Fibroblast of the aortic adventitia (primary cell): Measurements from ENCODE around the gene SORL1. TPM values are rescaled to one million over a fixed set of nuclear protein-coding genes. Genes with fewer than 3 reads are reported as not detected.

Source experiments
- DNase-seq: peaks from one replicate; pipeline ENCODE4 v3.0.0-alpha.2; 2010; ENCODE audit warnings: low read depth
- H3K4me3 ChIP-seq: 2 replicates; pipeline ENCODE4 v1.5.1; 2011; ENCODE audit warnings: low read depth, mild to moderate bottlenecking, control low read depth, low read length, moderate library complexity
- total RNA-seq: library from RNA; depleted of rRNA; stranded (reverse); fragments of >200 nt; gene quantifications from 2 replicates; pipeline ENCODE4 v1.2.3, GENCODE V29; 2012; ENCODE audit warnings: low replicate concordance
- TF ChIP-seq, protein P1 (sequence below): IDR thresholded peaks from 2 replicates; pipeline ENCODE4 v1.5.1; 2011; ENCODE audit warnings: mild to moderate bottlenecking, low read length, control low read depth, inconsistent platforms; ENCODE audit not compliant: insufficient read depth

The SORL1 gene
- total RNA-seq, 1 donor = 1.2 TPM

DNA sequence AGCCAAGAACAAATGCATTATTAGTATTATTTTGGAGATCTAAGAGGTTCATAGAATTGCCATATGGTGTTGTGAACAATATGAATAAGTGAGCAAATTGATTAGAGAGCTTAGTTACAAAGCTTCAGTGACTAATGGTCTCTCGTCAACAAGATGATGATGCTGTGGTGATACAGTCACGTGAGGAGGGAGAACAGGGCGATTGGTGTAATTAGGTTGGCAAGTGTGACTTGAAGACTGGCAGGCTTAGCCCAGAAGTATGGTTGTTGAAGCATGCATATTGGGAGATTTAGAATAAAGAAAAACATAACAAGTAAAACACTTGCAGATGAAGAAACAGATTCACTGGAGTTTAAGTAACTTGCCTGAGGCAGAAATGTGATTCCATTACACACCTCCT, 101.3 kb downstream of the SORL1 start:
- H3K4me3 ChIP-seq = no peak overlapping the region
- DNase-seq = no peak
- TF ChIP-seq, protein P1, sequence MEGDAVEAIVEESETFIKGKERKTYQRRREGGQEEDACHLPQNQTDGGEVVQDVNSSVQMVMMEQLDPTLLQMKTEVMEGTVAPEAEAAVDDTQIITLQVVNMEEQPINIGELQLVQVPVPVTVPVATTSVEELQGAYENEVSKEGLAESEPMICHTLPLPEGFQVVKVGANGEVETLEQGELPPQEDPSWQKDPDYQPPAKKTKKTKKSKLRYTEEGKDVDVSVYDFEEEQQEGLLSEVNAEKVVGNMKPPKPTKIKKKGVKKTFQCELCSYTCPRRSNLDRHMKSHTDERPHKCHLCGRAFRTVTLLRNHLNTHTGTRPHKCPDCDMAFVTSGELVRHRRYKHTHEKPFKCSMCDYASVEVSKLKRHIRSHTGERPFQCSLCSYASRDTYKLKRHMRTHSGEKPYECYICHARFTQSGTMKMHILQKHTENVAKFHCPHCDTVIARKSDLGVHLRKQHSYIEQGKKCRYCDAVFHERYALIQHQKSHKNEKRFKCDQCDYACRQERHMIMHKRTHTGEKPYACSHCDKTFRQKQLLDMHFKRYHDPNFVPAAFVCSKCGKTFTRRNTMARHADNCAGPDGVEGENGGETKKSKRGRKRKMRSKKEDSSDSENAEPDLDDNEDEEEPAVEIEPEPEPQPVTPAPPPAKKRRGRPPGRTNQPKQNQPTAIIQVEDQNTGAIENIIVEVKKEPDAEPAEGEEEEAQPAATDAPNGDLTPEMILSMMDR = no peak

DNA sequence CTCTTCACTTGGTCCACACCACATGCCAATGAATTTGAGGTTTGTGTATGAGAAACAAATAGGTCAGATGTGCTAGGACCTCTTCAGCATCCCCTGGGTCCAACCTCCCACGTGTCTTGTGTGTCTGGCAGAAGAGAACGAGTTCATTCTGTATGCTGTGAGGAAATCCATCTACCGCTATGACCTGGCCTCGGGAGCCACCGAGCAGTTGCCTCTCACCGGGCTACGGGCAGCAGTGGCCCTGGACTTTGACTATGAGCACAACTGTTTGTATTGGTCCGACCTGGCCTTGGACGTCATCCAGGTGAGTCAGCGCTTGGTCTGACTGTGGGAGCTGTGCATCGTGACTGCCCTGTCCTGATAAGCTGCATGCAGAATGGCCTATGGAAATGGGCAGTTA, 101.7 kb downstream of the SORL1 start:
- no peak overlapping the region for H3K4me3 ChIP-seq
- TF ChIP-seq, protein P1 = no peak
- DNase-seq = peak; percentile 51

DNA sequence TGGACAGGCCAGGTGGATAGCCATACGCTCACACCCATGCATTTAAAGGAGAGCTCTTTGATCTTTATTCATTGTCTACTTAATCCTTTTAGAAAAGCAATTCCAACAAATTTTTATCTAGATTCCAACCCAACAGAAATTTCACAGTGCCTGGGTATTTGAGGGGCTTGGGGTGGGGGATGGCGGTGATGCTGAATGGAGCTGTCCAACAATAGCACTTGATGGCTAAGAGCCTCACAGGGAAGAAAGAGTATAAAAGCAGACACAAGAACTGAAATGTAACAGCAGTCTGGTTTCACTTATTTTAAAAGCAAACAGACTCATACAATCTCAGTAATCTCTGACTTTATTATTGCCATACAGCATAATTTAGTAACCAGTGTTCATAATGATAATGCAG, 102.4 kb downstream of the SORL1 start:
- no peak overlapping the region for H3K4me3 ChIP-seq
- DNase-seq = no peak
- TF ChIP-seq, protein P1 = no peak

DNA sequence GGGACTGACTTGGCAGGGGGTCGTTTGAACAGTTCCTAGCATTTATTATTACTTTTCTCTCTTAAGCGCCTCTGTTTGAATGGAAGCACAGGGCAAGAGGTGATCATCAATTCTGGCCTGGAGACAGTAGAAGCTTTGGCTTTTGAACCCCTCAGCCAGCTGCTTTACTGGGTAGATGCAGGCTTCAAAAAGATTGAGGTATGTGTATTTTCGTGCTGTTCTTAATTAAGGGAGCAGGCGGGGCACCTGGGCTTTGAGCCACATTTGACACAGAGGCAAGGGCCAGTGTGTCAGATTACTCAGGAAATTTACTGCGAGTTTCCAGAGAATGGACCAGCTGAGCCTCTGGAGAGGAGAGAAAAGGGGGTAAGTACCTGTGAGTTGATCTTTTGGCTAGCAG, 103.0 kb downstream of the SORL1 start:
- H3K4me3 ChIP-seq = no peak overlapping the region
- TF ChIP-seq, protein P1 = no peak
- no peak for DNase-seq

DNA sequence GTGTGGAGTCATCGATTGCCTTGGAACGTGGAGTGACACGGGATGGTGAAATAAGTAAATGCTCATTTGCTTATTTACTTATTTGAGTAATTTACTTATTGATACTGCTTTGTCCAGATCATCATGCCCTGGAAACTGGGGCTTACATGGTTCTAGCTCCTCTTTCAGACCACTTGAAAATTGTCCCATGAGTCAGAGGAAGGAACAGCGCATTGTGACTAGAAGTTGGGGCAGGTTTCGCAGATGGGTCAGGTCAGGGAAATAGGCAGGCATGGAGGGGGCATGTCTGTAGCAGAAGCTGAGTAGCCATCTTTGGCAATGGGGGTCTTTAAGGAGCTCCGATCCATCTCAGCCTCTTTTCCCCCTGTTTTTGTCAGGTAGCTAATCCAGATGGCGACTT, 104.8 kb downstream of the SORL1 start:
- TF ChIP-seq, protein P1 = no peak
- no peak for DNase-seq

DNA sequence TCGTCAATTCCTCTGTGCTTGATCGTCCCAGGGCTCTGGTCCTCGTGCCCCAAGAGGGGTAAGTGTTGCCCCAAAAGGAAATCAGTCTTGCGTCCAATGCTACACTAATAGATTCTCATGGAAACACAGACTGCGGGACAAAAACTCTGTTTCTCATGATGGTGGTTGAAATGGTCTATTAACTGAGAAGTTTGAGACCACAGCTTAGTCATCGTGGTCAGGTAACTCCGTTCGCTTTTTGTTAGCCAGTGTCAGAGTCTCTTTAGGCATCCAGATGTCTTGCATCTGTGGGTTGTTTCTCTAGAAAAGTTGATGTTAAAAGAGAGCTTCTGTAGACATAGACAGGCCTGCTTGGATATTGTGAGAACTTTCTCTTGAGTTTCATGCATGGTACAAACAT, 105.2 kb downstream of the SORL1 start:
- TF ChIP-seq, protein P1 = no peak

More for the DNA sequence above, 104.8 kb downstream of the SORL1 start:
- H3K4me3 ChIP-seq = no peak overlapping the region

DNA sequence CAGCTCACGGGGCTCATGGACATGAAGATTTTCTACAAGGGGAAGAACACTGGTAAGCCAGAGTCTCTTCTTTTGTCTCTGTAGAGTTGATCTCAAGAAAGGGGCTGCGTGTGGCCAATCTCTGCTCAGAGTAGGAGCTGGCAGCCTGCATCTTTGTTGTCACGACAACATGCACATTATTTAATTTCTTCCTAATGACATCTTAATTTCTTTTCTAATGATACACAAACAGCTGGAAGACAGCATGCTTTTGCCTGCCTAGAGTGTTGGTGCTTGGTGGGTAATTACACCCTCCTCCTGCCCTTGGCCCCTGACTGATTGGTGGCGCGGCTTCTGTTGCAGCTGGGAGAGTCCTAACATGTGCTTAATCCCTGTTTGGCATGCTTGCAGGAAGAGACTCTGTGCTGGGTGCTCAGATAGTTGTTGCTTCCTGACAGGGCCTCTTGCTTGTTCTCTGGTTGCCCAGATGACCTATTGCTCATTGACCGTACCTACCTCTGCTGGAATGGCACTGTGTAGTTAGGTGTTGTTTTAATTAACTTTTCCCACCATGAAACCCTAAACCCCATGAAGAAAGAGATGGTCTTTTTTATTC, 107.6 kb downstream of the SORL1 start:
- H3K4me3 ChIP-seq = no peak overlapping the region
- TF ChIP-seq, protein P1 = no peak
- no peak for DNase-seq

More for the DNA sequence above, 105.2 kb downstream of the SORL1 start:
- H3K4me3 ChIP-seq = no peak overlapping the region
- DNase-seq = no peak
